HEK293T (cell line): ENCODE data around the gene KRTAP27-1.

Source experiments
- CTCF ChIA-PET: fragments of 350-600 bp; formaldehyde crosslinking; extraction: SDS; loops from one replicate; lab custom pipeline; 2021; ENCODE audit warnings: antibody characterized with exemption, inconsistent platforms; lab: Yijun Ruan, JAX
- POLR2A ChIA-PET: fragments of 350-600 bp; formaldehyde crosslinking; extraction: SDS; loops from one replicate; lab custom pipeline; 2020; ENCODE audit warnings: antibody characterized with exemption, inconsistent platforms; lab: Yijun Ruan, JAX
- DNase-seq: peaks from one replicate; pipeline ENCODE4 v3.0.0; 2012; ENCODE audit warnings: mixed read lengths; ENCODE audit errors: extremely low spot score
- ARNT ChIP-seq: fragments of 450-650 bp; IDR thresholded peaks from 2 replicates; pipeline ENCODE4 v1.6.1; 2017; ENCODE audit warnings: mild to moderate bottlenecking
- BHLHE40 ChIP-seq: fragments of 450-650 bp; IDR thresholded peaks from 2 replicates; pipeline ENCODE4 v1.6.1; 2016; ENCODE audit warnings: mild to moderate bottlenecking, moderate library complexity, borderline replicate concordance
- CTBP1 ChIP-seq: fragments of 450-650 bp; IDR thresholded peaks from 2 replicates; pipeline ENCODE4 v1.6.1; 2016; ENCODE audit warnings: borderline replicate concordance
- ELF4 ChIP-seq: fragments of 450-650 bp; IDR thresholded peaks from 2 replicates; pipeline ENCODE4 v1.6.1; 2017; ENCODE audit warnings: antibody characterized with exemption
- FOXA1 ChIP-seq: fragments of 450-650 bp; IDR thresholded peaks from 2 replicates; pipeline ENCODE4 v1.6.1; 2016; ENCODE audit warnings: mild to moderate bottlenecking
- FOXK2 ChIP-seq: fragments of 450-650 bp; IDR thresholded peaks from 2 replicates; pipeline ENCODE4 v1.6.1; 2016; ENCODE audit warnings: mild to moderate bottlenecking
- FOXM1 ChIP-seq: fragments of 450-650 bp; IDR thresholded peaks from 2 replicates; pipeline ENCODE4 v1.6.1; 2017; ENCODE audit warnings: mild to moderate bottlenecking, borderline replicate concordance
- HDGF ChIP-seq: fragments of 450-650 bp; IDR thresholded peaks from 2 replicates; pipeline ENCODE4 v1.6.1; 2017; ENCODE audit warnings: antibody characterized with exemption, borderline replicate concordance
- L3MBTL2 ChIP-seq: fragments of 450-650 bp; conservative IDR thresholded peaks from 2 replicates; pipeline ENCODE4 v1.6.1; 2016; ENCODE audit warnings: mild to moderate bottlenecking
- LEF1 ChIP-seq: fragments of 450-650 bp; IDR thresholded peaks from 2 replicates; pipeline ENCODE4 v1.6.1; 2017; ENCODE audit warnings: mild to moderate bottlenecking, borderline replicate concordance
- NFRKB ChIP-seq: fragments of 450-650 bp; IDR thresholded peaks from 2 replicates; pipeline ENCODE4 v1.6.1; 2016; ENCODE audit warnings: mild to moderate bottlenecking, moderate library complexity
- PKNOX1 ChIP-seq: fragments of 450-650 bp; IDR thresholded peaks from 2 replicates; pipeline ENCODE4 v1.6.1; 2016
- SP1 ChIP-seq: fragments of 450-650 bp; IDR thresholded peaks from 2 replicates; pipeline ENCODE4 v1.6.1; 2017
- SUZ12 ChIP-seq: fragments of 450-650 bp; IDR thresholded peaks from 2 replicates; pipeline ENCODE4 v1.6.1; 2016; ENCODE audit warnings: mild to moderate bottlenecking
- TARDBP ChIP-seq: fragments of 450-650 bp; IDR thresholded peaks from 2 replicates; pipeline ENCODE4 v1.6.1; 2016
- ZNF384 ChIP-seq: fragments of 450-650 bp; IDR thresholded peaks from 2 replicates; pipeline ENCODE4 v1.6.1; 2016

The KRTAP27-1 gene

GRCh38 chr21:30338717-30339116 lies 1.2 kb upstream of the KRTAP27-1 start:
- POLR2A ChIA-PET: no interaction called here
- DNase-seq: no peak
- TF ChIP-seq ARNT (no peak), SUZ12 (no peak), L3MBTL2 (no peak), ELF4 (no peak), TARDBP (no peak), LEF1 (no peak), FOXA1 (no peak), FOXK2 (no peak), HDGF (no peak), CTBP1 (no peak), FOXM1 (no peak)
- CTCF ChIA-PET: interaction anchor here (0.6 to 0.9 kb wide), 2 partner anchors 12 to 70 kb away, joined by 4 read pairs; no protein-coding TSS in a partner anchor

- TF ChIP-seq PKNOX1 (no peak), HDGF (no peak), FOXM1 (no peak), FOXA1 (no peak), ELF4 (no peak), ZNF384 (no peak), CTBP1 (no peak), NFRKB (no peak), SUZ12 (no peak)
- ChIA-PET POLR2A (no interaction called here), CTCF (no interaction called here)
- DNase-seq: no peak
Observed at GRCh38 chr21:30337772-30338171, 278 bp upstream of the KRTAP27-1 start.

GRCh38 chr21:30336596-30336995 lies 898 bp downstream of the KRTAP27-1 start:
- CTCF ChIA-PET: no interaction called here
- POLR2A ChIA-PET: no interaction called here
- DNase-seq: no peak
- TF ChIP-seq LEF1: no peak
- TF ChIP-seq ARNT: no peak
- TF ChIP-seq ZNF384: no peak

GRCh38 chr21:30333736-30334135 lies 3.8 kb downstream of the KRTAP27-1 start:
- CTCF ChIA-PET: no interaction called here
- POLR2A ChIA-PET: no interaction called here
- TF ChIP-seq ZNF384 (no peak), NFRKB (no peak), HDGF (no peak), FOXA1 (no peak), PKNOX1 (no peak), LEF1 (no peak), L3MBTL2 (no peak), FOXK2 (no peak), SP1 (no peak), ARNT (no peak), ELF4 (no peak), BHLHE40 (no peak), TARDBP (no peak)
- no peak for DNase-seq

- TF ChIP-seq PKNOX1 (no peak), ZNF384 (no peak), CTBP1 (no peak), SUZ12 (no peak), FOXM1 (no peak), NFRKB (no peak), TARDBP (no peak), HDGF (no peak), L3MBTL2 (no peak)
- ChIA-PET POLR2A (no interaction called here), CTCF (no interaction called here)
- DNase-seq: no peak
Observed at GRCh38 chr21:30332681-30333080, 4.8 kb downstream of the KRTAP27-1 start.

GRCh38 chr21:30329203-30329875 lies 8.2 kb downstream of the KRTAP27-1 start:
- TF ChIP-seq ARNT (no peak), BHLHE40 (no peak), SP1 (no peak), ZNF384 (no peak), LEF1 (no peak), HDGF (no peak), FOXM1 (no peak), ELF4 (no peak), SUZ12 (no peak), FOXA1 (no peak), NFRKB (no peak), FOXK2 (no peak), TARDBP (no peak), PKNOX1 (no peak), CTBP1 (no peak), L3MBTL2 (no peak)
- CTCF ChIA-PET: no interaction called here
- no peak for DNase-seq
- POLR2A ChIA-PET: no interaction called here
